ENCODE measurements around the gene RNU6-1.

The RNU6-1 gene

DNA sequence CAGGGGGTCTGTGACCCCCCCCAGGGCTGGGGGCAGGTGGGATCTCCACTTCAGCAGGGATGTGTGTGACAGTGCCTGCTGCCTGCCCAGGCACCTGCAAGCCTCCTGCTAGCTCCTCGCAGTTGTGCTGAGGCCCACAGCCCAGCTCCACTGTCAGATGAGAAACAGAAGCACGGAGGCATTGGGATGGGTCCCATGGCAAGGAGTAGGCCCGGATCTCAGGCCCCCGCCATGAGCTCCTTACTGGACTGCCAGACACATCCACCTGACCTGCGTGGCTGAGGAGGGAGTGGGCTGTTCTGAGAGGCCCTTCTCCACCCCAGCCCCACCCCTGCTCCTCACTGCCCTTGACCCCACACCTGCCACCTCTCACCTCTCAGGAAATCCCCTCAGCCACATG, 32.7 kb downstream of the RNU6-1 start:
- H4K12ac ChIP-seq (ENCODE audit: low read depth, low read length): no peak overlapping the region
- peaks cover 2% of the 10 kb centered on the region for H3K9me3 ChIP-seq (ENCODE audit: insufficient read depth, low read depth, low read length)
- H3K23ac ChIP-seq (ENCODE audit: low read length): no peak overlapping the region
- WGBS (ENCODE audit: extremely low coverage, insufficient coverage, insufficient read length): no CpG with 5 or more reads among the region's 5 CpGs
- no peaks in the 10 kb centered on the region for H3K79me1 ChIP-seq (ENCODE audit: low read length)
- H3K27me3 ChIP-seq (ENCODE audit: insufficient read depth, low read length): no peaks in the 10 kb centered on the region
- no peak overlapping the region for H3K4me3 ChIP-seq (ENCODE audit: low read depth, low read length)
- H2BK5ac ChIP-seq (ENCODE audit: low read depth, low read length, poor library complexity): no peak overlapping the region
- H3K14ac ChIP-seq (ENCODE audit: low read length): no peak overlapping the region
- H4K91ac ChIP-seq (ENCODE audit: low read depth, low read length): no peak overlapping the region
- H3K36me3 ChIP-seq (ENCODE audit: control insufficient read depth in 1 of 2, insufficient read depth in 2 of 2, low read length in 2 of 2): peaks cover 0 to 2% of the 10 kb centered on the region in 2 experiments
- H2AFZ ChIP-seq (ENCODE audit: insufficient read depth, low read length, poor library complexity): no peak overlapping the region
- peaks cover 0 to 4% of the 10 kb centered on the region in 2 experiments for H3K4me1 ChIP-seq (ENCODE audit: control insufficient read depth in 1 of 2, insufficient read depth in 2 of 2, low read length in 2 of 2)
- H3K27ac ChIP-seq (ENCODE audit: low read depth, low read length): no peak overlapping the region
- H3K18ac ChIP-seq (ENCODE audit: low read length): no peak overlapping the region
- no peak overlapping the region for H3K4ac ChIP-seq (ENCODE audit: low read depth, low read length)
- H2AK5ac ChIP-seq (ENCODE audit: low read length): no peak overlapping the region
- H3K79me2 ChIP-seq (ENCODE audit: control insufficient read depth, insufficient read depth, low read length, poor library complexity): no peaks in the 10 kb centered on the region
- H3K4me2 ChIP-seq (ENCODE audit: low read length): no peak overlapping the region
- H2BK120ac ChIP-seq (ENCODE audit: insufficient read depth, low read length, poor library complexity): no peak overlapping the region
- no peak overlapping the region for H4K8ac ChIP-seq (ENCODE audit: low read depth, low read length)
- H2BK12ac ChIP-seq (ENCODE audit: low read length): no peak overlapping the region
- DNase-seq: no peak
- H3K9ac ChIP-seq (ENCODE audit: low read length): no peak overlapping the region

DNA sequence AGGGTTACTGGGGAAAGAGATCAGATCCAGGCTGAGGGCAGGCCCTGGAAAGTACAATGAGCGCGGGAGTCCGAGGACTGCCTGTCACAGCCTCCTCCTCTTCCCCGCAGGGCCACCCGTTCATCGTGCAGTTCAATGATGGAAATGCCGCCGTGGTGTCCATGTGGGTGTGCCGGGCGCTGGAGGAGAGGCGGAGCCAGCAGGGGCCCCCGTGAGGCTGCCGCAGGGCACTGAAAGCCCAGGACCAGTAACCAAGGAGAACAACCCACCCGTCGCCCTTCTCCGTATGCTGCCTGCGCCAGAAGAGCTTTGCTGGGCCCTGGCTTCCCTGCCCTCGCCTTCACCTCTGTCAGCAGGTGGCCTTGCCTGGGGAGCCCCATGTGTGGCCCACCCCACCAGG, 33.3 kb downstream of the RNU6-1 start:
- no peak overlapping the region for H2AFZ ChIP-seq (ENCODE audit: insufficient read depth, low read length, poor library complexity)
- H4K12ac ChIP-seq (ENCODE audit: low read depth, low read length): no peak overlapping the region
- peaks cover 2% of the 10 kb centered on the region for H3K9me3 ChIP-seq (ENCODE audit: insufficient read depth, low read depth, low read length)
- H2BK120ac ChIP-seq (ENCODE audit: insufficient read depth, low read length, poor library complexity): no peak overlapping the region
- no peak overlapping the region for H3K14ac ChIP-seq (ENCODE audit: low read length)
- H3K9ac ChIP-seq (ENCODE audit: low read length): no peak overlapping the region
- no peaks in the 10 kb centered on the region for H3K79me2 ChIP-seq (ENCODE audit: control insufficient read depth, insufficient read depth, low read length, poor library complexity)
- H3K4me2 ChIP-seq (ENCODE audit: low read length): no peak overlapping the region
- H3K4me1 ChIP-seq (ENCODE audit: control insufficient read depth in 1 of 2, insufficient read depth in 2 of 2, low read length in 2 of 2): peaks cover 0 to 4% of the 10 kb centered on the region in 2 experiments
- H3K36me3 ChIP-seq (ENCODE audit: control insufficient read depth in 1 of 2, insufficient read depth in 2 of 2, low read length in 2 of 2): peaks cover 0 to 2% of the 10 kb centered on the region in 2 experiments
- no peak overlapping the region for H3K23ac ChIP-seq (ENCODE audit: low read length)
- WGBS (ENCODE audit: extremely low coverage, insufficient coverage, insufficient read length): no CpG with 5 or more reads among the region's 18 CpGs
- no peak overlapping the region for H3K27ac ChIP-seq (ENCODE audit: low read depth, low read length)
- no peaks in the 10 kb centered on the region for H3K79me1 ChIP-seq (ENCODE audit: low read length)
- H3K4ac ChIP-seq (ENCODE audit: low read depth, low read length): no peak overlapping the region
- H2BK5ac ChIP-seq (ENCODE audit: low read depth, low read length, poor library complexity): no peak overlapping the region
- H2AK5ac ChIP-seq (ENCODE audit: low read length): no peak overlapping the region
- no peak overlapping the region for H3K4me3 ChIP-seq (ENCODE audit: low read depth, low read length)
- H3K27me3 ChIP-seq (ENCODE audit: insufficient read depth, low read length): no peaks in the 10 kb centered on the region
- no peak overlapping the region for H3K18ac ChIP-seq (ENCODE audit: low read length)
- H4K8ac ChIP-seq (ENCODE audit: low read depth, low read length): no peak overlapping the region
- no peak overlapping the region for H4K91ac ChIP-seq (ENCODE audit: low read depth, low read length)
- DNase-seq: no peak
- H2BK12ac ChIP-seq (ENCODE audit: low read length): no peak overlapping the region

DNA sequence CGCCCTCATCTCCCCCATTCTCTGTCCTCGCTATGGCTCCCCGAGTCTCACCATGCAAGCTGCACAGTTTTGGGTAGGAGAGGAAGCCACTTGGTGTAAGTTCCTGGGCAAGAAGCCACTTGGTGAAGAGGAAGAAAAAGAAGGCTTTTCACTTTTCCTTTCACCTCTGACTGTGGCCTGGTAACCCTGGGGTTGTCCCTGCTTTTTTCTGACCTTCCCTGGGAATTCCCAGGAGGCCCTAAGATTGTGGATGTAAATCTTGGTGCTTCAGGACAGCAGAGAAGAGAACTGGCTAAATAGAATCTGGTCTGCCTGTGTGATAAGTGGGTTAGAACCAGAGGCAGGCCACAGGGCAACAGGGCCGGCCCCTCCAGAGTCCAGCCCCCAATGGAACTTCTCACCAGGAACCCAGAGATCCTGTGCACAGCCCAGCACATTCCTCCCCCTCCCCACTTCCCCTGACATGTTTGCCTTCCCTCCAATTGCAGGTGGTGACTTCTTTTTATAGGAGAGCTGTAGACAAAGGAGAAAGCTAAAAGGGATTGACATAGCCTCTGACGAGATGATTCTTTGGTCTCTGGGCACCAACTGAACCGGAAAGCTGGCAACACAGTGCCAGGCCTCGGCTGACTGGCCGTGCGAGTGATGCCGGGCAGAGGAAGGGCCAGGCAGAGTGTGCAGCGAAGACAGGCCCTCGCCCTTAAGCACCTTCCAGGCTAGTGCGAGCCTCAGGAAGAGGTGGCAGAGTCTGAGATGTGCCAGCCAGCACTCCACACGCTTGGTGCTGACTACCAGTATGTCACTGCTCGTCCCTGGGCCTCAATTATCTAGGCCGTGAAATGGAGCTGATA, 34.0 kb downstream of the RNU6-1 start:
- WGBS (ENCODE audit: extremely low coverage, insufficient coverage, insufficient read length): no CpG with 5 or more reads among the region's 16 CpGs
- no peak overlapping the region for H3K9ac ChIP-seq (ENCODE audit: low read length)
- no peak overlapping the region for H3K14ac ChIP-seq (ENCODE audit: low read length)
- H2AFZ ChIP-seq (ENCODE audit: insufficient read depth, low read length, poor library complexity): no peak overlapping the region
- no peak overlapping the region for H3K23ac ChIP-seq (ENCODE audit: low read length)
- H3K79me2 ChIP-seq (ENCODE audit: control insufficient read depth, insufficient read depth, low read length, poor library complexity): no peaks in the 10 kb centered on the region
- H3K4me1 ChIP-seq (ENCODE audit: control insufficient read depth in 1 of 2, insufficient read depth in 2 of 2, low read length in 2 of 2): peaks cover 0 to 4% of the 10 kb centered on the region in 2 experiments
- H3K27me3 ChIP-seq (ENCODE audit: insufficient read depth, low read length): no peaks in the 10 kb centered on the region
- H2BK5ac ChIP-seq (ENCODE audit: low read depth, low read length, poor library complexity): no peak overlapping the region
- H2AK5ac ChIP-seq (ENCODE audit: low read length): no peak overlapping the region
- no peak overlapping the region for H4K91ac ChIP-seq (ENCODE audit: low read depth, low read length)
- peaks cover 0 to 2% of the 10 kb centered on the region in 2 experiments for H3K36me3 ChIP-seq (ENCODE audit: control insufficient read depth in 1 of 2, insufficient read depth in 2 of 2, low read length in 2 of 2)
- no peak overlapping the region for H3K4me3 ChIP-seq (ENCODE audit: low read depth, low read length)
- H3K4me2 ChIP-seq (ENCODE audit: low read length): no peak overlapping the region
- no peak overlapping the region for H2BK12ac ChIP-seq (ENCODE audit: low read length)
- no peak overlapping the region for H3K18ac ChIP-seq (ENCODE audit: low read length)
- H2BK120ac ChIP-seq (ENCODE audit: insufficient read depth, low read length, poor library complexity): no peak overlapping the region
- no peak for DNase-seq
- H4K12ac ChIP-seq (ENCODE audit: low read depth, low read length): no peak overlapping the region
- H3K27ac ChIP-seq (ENCODE audit: low read depth, low read length): no peak overlapping the region
- H3K9me3 ChIP-seq (ENCODE audit: insufficient read depth, low read depth, low read length): peaks cover 2% of the 10 kb centered on the region
- no peak overlapping the region for H3K4ac ChIP-seq (ENCODE audit: low read depth, low read length)
- H3K79me1 ChIP-seq (ENCODE audit: low read length): no peaks in the 10 kb centered on the region
- H4K8ac ChIP-seq (ENCODE audit: low read depth, low read length): no peak overlapping the region

DNA sequence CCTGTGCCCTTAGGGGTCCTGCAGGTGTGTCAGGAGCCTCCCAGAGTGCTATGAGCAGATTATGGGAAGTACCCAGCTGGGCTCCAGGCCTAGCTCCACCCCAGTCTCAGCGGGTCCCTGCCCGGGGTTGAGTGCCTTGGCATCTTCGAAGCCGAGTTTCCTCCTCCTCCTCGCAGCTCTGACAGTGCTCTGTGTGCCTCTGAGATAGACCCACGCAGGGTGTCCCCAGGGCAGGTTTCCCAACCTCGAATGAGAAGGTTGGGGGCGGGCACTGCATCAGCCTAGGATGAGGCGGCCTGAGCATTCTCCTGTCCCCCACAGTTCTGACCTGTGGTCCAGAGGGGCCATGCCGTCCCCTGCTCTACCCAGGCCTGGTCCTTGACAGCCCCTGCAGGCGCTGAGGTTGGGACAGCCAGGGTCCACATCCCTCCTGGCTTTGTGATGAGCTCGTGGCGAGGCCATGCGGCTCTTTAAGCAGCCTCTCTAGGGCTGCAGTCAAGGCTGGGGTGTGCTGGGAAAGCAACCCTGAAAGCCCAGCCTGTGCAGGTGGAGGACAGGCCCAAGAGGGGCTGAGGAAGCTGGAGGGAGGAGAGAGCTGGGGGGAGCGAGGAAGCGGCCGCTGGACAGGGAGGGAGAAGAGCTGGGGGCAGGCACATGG, 34.7 kb downstream of the RNU6-1 start:
- Histone ChIP-seq H3K4ac (ENCODE audit: low read depth, low read length) (no peak overlapping the region), H2BK120ac (ENCODE audit: insufficient read depth, low read length, poor library complexity) (no peak overlapping the region), H3K27me3 (ENCODE audit: insufficient read depth, low read length) (no peaks in the 10 kb centered on the region), H3K4me1 (ENCODE audit: control insufficient read depth in 1 of 2, insufficient read depth in 2 of 2, low read length in 2 of 2) (peaks cover 0 to 4% of the 10 kb centered on the region in 2 experiments), H3K27ac (ENCODE audit: low read depth, low read length) (no peak overlapping the region), H3K36me3 (ENCODE audit: control insufficient read depth in 1 of 2, insufficient read depth in 2 of 2, low read length in 2 of 2) (peaks cover 0 to 2% of the 10 kb centered on the region in 2 experiments), H3K79me1 (ENCODE audit: low read length) (no peaks in the 10 kb centered on the region), H2BK5ac (ENCODE audit: low read depth, low read length, poor library complexity) (no peak overlapping the region), H3K79me2 (ENCODE audit: control insufficient read depth, insufficient read depth, low read length, poor library complexity) (no peaks in the 10 kb centered on the region), H4K91ac (ENCODE audit: low read depth, low read length) (no peak overlapping the region), H3K23ac (ENCODE audit: low read length) (no peak overlapping the region), H4K12ac (ENCODE audit: low read depth, low read length) (no peak overlapping the region), H4K8ac (ENCODE audit: low read depth, low read length) (no peak overlapping the region), H2BK12ac (ENCODE audit: low read length) (no peak overlapping the region), H3K4me3 (ENCODE audit: low read depth, low read length) (no peak overlapping the region), H3K18ac (ENCODE audit: low read length) (no peak overlapping the region), H3K9me3 (ENCODE audit: insufficient read depth, low read depth, low read length) (peaks cover 2% of the 10 kb centered on the region), H2AFZ (ENCODE audit: insufficient read depth, low read length, poor library complexity) (no peak overlapping the region), H3K14ac (ENCODE audit: low read length) (no peak overlapping the region), H3K9ac (ENCODE audit: low read length) (no peak overlapping the region), H2AK5ac (ENCODE audit: low read length) (no peak overlapping the region), H3K4me2 (ENCODE audit: low read length) (no peak overlapping the region)
- WGBS (ENCODE audit: extremely low coverage, insufficient coverage, insufficient read length): no CpG with 5 or more reads among the region's 17 CpGs
- no peak for DNase-seq

Measured in trophoblast cell (in vitro differentiated cells and primary cell).